ENCODE data around the gene BNIP1.
A peak's percentile ranks its signal among the peaks of the same experiment; 100 is the strongest.

BNIP1 gene

DNA sequence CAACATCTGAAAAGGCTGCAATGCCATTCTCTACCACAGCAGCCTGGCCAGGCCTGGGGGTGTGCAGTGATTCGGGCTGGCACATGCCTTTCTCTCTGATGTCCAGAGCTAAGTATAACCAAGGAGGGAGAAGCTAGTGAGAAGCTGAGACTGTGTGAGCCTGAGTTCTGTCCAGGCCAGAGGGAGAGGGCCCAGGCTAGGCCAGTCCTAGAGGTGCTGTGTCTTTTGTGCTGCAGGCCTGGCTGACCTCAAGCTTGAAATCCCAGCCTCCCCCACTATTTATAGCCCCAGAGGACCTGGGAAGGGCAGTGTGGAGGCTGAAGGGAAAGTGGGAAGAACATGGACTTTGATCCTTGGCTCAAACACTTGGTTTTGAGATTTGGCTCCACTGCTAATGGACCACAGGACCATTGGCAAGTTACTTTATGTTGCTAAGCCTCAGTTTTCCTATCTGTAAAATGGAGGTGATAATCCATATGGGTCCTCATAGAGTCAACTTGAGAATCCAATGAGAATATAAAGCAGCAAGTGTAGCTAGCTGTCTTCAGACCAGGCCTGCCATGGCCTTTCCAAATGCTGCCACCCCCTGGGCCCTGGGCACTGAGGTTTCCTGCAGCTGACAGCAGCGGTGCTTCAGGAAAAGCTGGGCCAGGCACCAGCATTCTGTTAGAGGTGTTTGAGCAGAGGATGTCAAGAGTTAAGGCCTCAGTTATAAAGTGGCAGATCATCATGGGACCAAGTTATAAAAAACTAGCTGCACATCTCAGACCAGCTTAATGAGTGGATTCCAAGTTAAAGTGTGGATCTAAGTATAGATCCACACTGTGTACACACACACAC lies 21.1 kb downstream of the BNIP1 start:
- FAIRE-seq: no peak

DNA sequence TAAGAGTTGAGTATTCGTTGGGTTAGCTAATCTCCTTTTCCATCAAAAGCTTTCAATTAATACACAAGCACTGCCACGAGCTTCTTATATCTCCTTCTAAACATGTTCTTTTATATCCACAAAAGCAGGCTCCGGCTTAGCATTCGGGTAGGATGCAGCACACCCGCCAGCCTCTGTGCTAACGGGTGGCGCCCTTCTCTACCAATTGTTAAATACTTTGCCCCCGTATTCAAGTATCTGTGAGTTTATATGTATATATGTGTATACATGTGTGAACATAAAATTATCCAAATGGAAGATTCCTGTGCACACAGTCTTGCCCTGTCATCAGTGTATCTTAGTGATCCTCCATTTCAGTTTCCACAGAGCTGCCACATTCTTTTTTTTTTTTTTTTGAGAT lies 27.8 kb downstream of the BNIP1 start:
- FAIRE-seq: no peak

DNA sequence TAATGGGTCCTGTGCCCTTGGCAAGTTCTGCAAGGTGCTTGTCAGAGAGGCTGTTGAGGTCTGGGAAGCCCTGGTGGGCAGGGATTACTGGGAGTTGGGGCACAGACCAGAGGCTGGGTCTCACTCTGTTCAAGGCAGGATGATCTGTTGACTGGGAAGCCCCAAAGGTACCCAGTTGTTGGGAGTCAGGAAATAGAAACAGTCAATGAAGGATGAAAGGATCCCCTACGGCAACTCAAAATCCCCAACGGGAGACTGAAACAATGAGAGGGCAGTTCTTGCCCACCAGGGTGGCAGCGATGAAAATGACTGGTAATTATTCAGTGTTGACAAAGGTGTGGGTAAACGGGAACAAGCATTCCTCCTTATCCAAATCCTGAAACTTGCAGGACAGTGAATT lies 31.2 kb downstream of the BNIP1 start:
- FAIRE-seq: no peak

DNA sequence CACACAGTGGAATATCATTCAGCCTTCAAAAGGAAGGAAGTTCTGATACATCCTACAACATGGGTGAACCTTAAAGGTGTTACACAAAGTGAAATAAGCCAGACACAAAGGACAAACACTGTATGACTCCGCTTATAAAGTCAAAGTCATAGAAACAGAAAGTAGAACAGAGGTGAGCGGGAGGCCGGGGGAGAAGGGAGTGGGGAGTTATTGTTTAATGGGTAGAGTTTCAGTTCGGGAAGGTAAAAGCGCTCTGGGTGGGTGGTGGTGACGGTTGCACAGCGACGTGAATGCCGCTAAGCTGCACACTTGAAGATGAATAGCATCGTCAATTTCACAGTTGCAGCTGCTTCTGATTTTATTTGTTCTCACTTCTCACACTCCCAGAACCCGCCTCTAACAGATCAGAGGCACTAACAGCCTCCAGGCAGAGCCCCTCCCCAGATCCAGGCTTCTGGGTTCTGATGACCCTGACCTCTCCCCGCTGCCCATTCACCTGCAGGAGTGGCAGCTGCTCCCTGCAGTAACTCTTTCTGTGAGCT lies 34.1 kb downstream of the BNIP1 start:
- FAIRE-seq: no peak

DNA sequence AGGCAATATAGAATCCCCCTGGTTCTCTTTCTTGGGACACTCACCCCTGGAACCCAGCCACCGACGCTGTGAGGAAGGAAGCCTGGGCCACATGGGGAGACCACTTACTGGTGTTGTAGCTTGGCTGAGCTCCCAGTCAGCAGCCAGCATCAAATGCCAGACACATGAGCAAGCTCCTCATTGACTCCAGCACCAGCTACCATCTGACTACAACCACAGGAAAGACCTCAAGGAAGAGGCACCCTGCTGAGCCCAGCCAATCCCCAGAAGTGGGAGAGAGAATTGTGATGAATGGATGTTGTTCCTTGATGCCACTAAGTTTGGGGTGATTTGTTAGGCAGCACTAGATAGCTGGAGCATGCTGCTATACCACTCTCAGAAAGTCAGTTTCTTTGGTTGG lies 36.0 kb downstream of the BNIP1 start:
- no peak for FAIRE-seq

DNA sequence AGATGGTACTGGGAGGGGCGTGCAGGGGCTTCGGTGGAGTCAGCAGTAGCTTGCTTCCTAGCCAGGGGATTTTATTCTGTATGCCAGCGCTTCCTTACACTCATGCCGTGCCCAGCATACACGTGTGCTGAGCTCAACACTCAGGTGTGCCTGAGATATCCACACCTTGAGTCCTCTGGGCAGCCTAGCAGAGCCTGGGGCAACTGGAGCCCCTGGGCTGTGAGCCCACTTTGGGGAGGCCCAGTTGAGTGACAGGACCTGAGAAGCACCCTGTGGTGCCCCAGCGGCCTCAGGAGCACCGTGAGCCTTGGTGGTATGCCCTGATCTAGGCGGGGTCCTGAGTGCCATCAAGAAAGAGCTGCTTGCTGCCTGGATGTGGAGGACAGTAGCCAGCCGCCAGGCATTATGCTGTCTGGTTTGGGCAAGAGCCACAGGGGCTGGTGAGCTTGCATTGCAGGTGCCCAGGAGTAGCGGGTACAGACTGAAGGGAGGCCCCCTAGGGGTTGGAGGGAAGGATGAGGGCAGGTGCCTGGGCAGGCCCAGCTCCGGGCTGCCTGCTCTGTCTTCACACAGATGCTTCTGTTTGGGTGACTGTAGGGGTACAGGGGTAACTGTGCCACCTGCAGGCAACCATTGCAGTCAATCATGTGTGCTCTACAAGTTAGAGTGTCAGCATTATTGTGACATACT lies 42.9 kb downstream of the BNIP1 start:
- no peak for FAIRE-seq

DNA sequence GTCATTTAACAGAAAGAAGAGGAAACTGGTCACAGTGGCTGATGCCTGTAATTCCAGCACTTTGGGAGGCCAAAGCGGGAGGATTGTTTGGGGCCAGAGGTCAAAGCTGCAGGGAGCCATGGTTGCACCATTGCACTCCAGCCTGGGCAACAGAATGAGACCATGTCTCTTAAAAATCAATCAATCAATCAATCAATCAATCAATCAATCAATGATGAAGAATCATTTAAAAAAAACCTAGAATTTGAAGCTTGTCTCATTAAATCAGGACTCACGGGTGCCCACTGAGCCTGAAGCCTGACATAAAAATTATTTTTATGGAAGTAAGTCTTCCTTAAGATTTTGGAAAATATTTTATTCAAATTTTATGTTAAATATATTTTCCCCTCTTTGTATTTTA lies 43.9 kb downstream of the BNIP1 start:
- no peak for FAIRE-seq

DNA sequence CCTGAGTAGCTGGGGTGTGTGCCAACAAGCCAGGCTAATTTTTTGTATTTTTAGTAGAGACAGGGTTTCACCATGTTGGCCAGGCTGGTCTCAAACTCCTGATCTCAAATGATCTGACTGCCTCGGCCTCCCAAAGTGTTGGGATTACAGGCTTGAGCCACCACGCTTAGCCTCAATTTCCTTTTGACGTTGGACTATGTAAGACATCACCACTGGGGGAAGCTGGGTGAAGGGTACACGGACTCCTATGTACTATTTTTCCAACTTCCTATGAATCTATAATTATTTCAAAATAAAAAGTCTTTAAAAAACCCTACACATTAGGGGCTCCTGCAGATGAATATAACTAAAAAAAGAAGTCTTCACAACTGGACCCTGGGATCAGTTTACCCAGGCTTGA lies 46.7 kb downstream of the BNIP1 start:
- FAIRE-seq: no peak

DNA sequence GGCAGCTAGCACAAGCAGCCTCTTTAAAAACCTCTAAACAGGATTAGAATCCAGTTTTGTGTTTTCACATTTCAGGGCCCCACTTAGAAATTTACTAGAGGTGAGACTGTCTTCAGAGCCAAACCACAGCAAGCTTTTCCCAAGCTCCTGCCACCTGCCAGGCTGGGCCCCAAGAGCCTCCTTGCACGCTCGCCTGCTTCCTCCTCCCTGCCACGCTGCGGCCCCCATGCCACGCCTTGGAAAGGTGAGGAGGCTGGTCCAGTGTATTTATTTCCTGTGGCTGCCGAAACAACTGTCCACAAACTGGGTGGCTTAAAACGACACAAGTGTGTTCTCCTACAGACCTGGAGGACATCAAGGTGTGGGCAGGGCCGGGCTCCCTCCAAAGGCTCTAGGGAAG lies 47.2 kb downstream of the BNIP1 start:
- no peak for FAIRE-seq

DNA sequence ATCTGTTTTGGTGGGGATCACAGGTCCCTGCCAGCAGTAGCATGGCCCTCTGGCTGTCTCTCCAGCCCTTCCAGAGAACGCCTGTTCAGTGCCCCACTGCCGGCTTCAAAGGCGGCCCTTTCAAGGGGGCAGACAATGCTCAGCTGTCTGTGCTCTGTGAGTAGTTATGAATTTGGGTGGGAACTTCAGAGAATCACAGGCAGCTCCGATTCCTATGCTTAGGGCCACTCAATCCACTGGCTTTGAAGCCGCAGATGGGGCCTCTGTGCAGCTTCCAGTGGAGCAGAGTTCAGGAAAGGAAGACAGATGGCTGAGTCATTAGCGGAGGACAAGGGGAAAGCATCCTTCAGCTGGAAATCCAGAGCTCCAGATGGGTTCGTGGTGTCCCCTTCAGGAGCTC lies 48.2 kb downstream of the BNIP1 start:
- FAIRE-seq: no peak

DNA sequence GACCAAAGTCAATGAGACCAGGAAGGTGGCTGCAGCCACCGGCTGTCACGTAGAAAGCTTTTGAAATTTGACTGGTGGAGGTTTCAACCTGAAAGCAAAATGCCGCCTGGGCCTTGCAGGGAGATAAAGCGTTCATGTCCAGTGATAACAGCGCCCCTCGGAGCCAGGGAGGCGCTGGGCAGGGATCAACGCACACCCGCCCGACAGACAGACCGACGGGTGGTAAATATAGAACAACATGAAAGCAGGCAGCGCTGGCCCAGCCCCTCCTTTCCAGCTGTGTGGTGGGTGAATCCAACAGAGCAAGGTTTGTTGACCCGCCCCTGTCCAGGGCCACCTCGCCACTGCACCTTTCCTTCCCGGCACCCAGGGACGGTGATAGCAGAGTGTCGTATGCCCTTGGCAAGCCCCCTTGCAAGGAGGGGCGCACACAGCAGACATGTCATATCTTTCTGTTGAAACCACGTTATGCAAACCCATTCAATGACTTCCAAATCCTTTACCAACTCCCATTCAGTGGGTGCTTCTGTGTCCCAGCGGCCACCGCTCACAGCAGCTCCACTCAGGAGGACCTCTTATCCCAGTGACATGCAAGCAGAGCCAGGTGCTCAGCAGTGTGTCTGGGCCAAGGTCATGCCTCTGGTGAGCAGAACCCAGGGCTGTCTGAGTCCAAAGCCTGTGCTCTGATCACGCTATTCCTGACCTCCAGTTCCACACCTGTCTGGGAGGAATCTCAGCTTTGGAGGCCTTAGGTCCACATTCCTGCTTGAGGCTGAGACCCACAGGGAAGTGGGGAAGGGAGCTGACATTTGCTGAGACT lies 52.0 kb downstream of the BNIP1 start:
- FAIRE-seq: no peak

DNA sequence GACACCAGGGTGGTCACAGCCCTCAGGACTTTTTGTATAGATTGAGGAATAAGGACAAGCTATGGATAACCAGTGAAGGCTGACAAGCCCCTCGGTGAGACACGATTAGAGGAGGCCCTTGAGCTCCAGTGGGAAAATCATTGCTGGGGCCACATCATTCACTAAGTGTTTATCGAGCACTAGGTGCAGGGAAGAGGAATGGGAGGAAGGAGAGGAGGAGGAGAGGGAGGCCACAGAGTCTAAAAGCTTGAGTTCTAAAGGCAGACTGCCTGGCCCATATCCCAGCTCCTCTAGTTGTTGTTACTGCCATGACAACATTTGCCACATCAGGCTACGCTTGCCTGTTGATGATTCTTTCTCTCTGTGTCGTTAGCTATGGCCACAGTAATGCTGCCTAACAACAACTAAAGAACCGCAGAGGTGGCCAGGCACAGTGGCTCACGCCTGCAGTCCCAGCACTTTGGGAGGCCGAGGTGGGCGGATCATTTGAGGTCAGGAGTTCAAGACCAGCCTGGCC lies 53.1 kb downstream of the BNIP1 start:
- no peak for FAIRE-seq

DNA sequence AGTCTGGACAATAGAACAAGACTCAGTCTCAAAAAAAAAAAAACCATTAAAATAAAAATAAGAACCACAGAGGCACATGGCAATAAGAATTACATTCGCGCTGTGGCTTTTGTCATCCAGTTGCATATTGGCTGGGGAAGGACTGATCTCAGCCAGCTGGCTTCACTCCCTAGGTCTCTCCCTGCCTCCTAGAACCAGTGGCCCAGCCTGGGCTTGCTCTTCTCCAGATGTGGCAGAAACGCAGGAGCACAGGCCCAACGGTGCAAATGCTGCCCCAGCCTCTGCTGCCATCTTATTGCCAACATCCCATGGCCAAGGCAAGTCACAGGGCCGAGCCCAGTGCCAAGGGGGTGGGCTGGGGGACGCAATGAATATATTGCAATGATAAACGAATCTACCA lies 53.7 kb downstream of the BNIP1 start:
- no peak for FAIRE-seq

DNA sequence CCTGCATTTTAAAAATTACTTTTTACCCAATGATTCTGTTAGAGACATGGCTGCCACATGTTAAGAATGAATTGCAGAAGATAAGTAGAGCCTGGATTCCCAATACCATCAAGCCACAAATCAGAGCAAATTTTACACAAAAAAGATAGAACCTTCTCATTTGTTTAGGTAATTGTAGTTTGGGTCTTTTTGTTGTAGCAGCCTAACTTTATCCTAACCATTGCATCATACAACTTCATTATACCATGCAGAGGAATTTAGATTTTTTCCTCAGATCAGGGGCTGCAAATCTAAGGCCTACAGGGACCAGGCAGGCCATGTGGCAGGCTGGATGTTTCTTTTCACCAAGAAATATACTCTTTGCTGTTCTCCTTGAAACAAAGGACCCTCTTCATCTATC lies 56.0 kb downstream of the BNIP1 start:
- FAIRE-seq: no peak

DNA sequence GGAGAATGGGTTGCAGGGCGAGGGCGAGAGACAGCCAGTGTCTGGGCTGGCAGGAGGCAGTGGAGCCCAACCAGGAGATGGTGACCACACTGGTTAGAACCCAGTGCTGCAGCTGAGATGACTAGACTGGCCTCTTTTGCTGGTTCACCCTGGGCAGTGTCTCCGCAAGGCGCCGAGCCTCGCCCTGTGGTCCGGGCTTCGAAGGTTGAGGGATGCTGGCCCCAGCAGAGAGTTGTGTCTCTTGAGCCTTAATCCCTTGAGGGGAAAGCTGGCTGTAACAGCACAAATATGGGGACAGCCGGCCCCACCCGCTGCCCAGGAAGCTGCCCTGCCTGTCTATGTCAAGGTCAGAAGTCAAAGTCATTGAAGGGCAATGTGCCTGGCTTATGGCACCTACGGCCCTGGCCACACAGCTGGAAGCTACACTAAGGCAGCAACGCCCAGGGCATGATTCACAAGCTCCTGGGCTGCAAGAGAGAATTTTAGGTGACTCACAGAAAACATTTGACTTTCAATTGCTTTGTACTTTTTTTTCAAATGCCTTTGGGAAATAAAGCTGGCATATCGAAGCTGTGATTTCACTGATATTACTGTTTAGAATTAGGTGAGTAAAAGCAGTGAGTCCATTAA lies 57.4 kb downstream of the BNIP1 start:
- no peak for FAIRE-seq

DNA sequence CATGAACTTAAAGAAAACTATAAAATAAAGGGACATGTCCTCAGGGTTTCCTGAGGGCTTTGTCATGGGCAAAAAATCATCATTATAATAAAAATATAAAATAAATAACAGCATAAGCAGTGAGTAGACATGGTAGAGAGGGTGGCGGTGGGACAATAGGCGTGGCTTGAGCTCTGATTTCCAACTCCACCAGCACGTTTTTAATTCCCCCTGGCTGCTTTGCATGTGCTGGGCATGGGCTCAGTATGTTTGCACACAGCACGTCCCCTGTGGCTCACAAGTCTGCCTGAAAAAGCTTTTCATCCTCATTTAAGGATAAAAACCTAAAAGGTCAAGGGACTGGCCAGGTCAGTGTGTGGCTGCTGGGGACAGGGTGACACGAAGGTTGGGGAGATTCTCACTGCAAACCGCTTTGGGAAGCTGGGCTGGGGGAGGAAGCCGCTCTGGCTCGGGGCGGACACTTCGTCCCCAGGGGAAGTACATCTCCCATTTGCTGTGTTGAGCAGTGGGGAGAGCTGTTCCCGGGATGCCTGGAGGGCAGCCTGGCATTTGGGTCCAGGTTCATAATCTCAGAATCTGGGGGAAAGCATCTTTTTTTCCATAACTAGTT lies 58.0 kb downstream of the BNIP1 start:
- no peak for FAIRE-seq

DNA sequence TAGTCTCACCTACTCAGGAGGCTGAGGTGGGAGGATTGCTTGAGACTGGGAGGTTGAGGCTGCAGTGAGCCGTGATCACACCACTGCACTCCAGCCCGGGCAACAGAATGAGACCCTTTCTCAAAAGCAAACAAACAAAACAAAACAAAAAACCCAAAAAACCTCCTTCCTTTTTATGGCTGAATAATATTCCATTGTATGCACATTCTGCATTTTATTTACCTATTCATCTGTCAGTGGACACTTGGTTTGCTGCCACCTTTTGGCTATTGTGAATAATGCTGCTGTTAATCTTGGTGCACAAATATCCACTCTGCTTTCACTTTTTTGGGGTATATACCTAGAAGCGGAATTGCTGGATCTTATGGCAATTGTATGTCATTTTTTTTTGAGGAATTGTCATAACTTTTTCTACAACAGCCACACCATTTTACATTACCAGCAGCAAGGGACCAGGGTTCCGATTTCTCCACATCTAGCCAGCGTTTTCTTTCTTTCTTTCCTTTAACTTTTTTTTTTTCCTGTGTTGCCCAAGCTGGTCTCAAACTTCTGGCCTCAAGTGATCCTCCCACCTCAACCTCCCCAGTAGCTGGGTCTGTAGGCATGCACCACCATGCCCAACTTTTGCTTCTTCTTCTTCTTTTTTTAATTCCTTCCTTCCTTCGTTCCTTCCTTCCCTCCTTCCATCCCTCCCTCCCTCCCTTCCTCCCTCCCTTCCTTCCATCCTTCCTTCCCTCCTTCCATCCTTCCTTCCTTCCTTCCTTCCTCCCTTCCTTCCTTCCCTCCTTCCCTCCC lies 60.1 kb downstream of the BNIP1 start:
- FAIRE-seq: peak; percentile 45

DNA sequence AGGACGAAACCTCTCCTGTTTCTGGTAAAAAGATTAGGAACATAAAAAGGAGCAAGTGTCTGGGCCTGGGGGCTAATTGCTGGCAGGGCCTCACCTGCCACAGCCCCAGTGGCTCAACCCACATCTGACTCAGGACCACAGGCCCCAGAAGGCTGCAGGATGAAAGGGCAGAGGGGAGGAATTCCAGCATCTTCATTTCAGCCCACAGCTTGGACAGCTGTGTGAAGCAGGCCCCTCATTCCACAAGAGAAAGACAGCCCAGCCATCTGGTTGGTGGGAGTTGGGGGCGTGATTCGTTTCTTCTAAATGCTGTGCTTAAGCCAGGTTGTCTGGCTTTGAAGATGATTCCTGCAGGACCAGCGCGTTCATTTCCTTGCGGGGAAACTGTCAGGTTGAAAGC lies 61.6 kb downstream of the BNIP1 start:
- FAIRE-seq: no peak

DNA sequence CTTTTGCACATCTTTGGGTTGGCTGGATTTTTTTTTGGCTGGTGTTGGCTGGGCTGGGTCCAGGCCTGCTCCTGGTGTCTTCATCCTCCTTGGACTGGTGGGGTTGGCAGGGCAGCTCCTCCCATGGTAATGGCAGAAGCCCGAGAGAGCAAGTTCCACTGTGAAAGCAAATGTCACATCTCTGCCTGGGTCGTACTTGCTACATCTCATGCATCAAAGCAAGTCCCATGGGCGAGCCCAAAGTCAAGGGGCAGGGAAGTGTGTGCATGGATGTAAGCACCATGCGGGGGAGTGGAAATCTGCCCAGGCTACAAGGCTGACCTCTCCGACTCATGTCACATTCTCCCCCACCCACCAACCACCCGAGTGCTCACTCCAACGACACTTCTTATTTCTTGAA lies 64.0 kb downstream of the BNIP1 start:
- FAIRE-seq: no peak

DNA sequence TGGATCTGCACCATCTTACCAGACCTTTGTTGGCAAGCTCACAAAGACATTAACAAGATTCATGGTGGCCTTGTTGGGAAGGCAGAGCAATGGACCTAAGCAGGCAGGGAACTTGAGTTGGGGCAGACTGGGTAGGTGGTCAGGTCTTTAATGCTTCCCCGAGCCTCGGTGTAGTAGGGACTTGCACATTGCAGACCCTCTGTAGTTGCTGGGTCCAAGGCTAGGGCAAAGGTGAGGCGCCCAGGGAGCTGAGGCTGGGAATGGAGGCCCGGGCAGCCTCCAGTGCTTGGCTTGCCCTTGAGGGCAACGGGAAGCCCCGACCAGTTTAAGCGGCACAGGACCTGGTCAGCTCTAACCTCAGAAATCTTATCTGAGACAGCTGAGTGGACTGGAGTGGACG lies 66.5 kb downstream of the BNIP1 start:
- no peak for FAIRE-seq

DNA sequence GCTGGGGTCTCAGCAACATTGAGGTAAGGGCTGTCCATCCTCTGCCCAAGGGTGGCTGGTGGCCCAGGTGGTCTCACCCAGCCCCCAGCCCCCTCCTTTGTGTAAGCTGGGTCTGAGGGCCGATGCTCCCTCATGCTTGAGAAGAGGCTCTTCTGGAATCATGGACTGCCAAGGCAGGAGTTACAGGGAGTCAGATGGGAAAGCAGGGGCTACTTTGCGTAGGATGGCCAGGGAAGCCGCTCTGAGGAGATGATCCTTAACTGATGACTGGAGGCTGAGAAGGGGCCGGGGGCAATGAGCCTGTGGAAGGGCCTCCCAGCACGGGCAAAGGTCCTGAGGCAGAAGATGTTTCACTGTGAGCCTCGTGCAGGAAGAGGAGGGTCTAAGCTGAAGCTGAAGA lies 67.0 kb downstream of the BNIP1 start:
- no peak for FAIRE-seq

Measured in TTC549 (cell line).